ENCODE results near the gene CD300E.
"Not testable (repeated sequence)": the region's sequence is repeated elsewhere in the genome, so short reads cannot be mapped to it uniquely, and the experiment has no call there.

CD300E gene

GRCh38 chr17:74637926-74638325 is 14.4 kb upstream of the CD300E start:
- no peak for TF ChIP-seq CTCF (IDR thresholded peaks at IDR 0.05; ENCODE audit: low read depth, low read length, missing control alignments)
- DNase-seq (ENCODE audit: extremely low read depth, low read depth), result no peak
- H3K4me3 ChIP-seq (replicated peaks; ENCODE audit: low read depth, low read length), result no peak overlapping the region

GRCh38 chr17:74637265-74637664 is 13.7 kb upstream of the CD300E start:
- H3K4me3 ChIP-seq (replicated peaks; ENCODE audit: low read depth, low read length), result no peak overlapping the region
- DNase-seq (ENCODE audit: extremely low read depth, low read depth), result no peak
- no peak for TF ChIP-seq CTCF (IDR thresholded peaks at IDR 0.05; ENCODE audit: low read depth, low read length, missing control alignments)

GRCh38 chr17:74636541-74637085 is 13.1 kb upstream of the CD300E start:
- not testable (repeated sequence) for H3K4me3 ChIP-seq (replicated peaks; ENCODE audit: low read depth, low read length); DNase-seq (ENCODE audit: extremely low read depth, low read depth)

GRCh38 chr17:74635418-74635817 is 11.9 kb upstream of the CD300E start:
- no peak overlapping the region for H3K4me3 ChIP-seq (replicated peaks; ENCODE audit: low read depth, low read length)
- TF ChIP-seq CTCF (IDR thresholded peaks at IDR 0.05; ENCODE audit: low read depth, low read length, missing control alignments), result no peak
- DNase-seq (ENCODE audit: extremely low read depth, low read depth), result no peak

GRCh38 chr17:74633326-74633725 is 9.8 kb upstream of the CD300E start:
- no peak overlapping the region for H3K4me3 ChIP-seq (replicated peaks; ENCODE audit: low read depth, low read length)
- no peak for DNase-seq (ENCODE audit: extremely low read depth, low read depth)

GRCh38 chr17:74632617-74633016 is 9.1 kb upstream of the CD300E start:
- H3K4me3 ChIP-seq (replicated peaks; ENCODE audit: low read depth, low read length), result no peak overlapping the region
- no peak for DNase-seq (ENCODE audit: extremely low read depth, low read depth)
- TF ChIP-seq CTCF (IDR thresholded peaks at IDR 0.05; ENCODE audit: low read depth, low read length, missing control alignments), result no peak

More at GRCh38 chr17:74633326-74633725, 9.8 kb upstream of the CD300E start:
- TF ChIP-seq CTCF (IDR thresholded peaks at IDR 0.05; ENCODE audit: low read depth, low read length, missing control alignments), result no peak

GRCh38 chr17:74631468-74632450 is 8.2 kb upstream of the CD300E start:
- H3K4me3 ChIP-seq (replicated peaks; ENCODE audit: low read depth, low read length), result no peak overlapping the region
- no peak for TF ChIP-seq CTCF (IDR thresholded peaks at IDR 0.05; ENCODE audit: low read depth, low read length, missing control alignments)
- no peak for DNase-seq (ENCODE audit: extremely low read depth, low read depth)

GRCh38 chr17:74630251-74630650 is 6.7 kb upstream of the CD300E start:
- H3K4me3 ChIP-seq (replicated peaks; ENCODE audit: low read depth, low read length); DNase-seq (ENCODE audit: extremely low read depth, low read depth): not testable (repeated sequence)

Measured in HFF-Myc (cell line).